Mesodermal cell (in vitro differentiated cells): ENCODE results near the gene TGM5.

Source experiments
- H3K27ac ChIP-seq: 2 replicates; pipeline ENCODE4 v1.7.0; 2013; ENCODE audit warnings: mild to moderate bottlenecking, low read depth, low read length, moderate library complexity; ENCODE audit not compliant: severe bottlenecking
- H3K36me3 ChIP-seq: 2 replicates; pipeline ENCODE4 v1.7.1; 2013; ENCODE audit warnings: mild to moderate bottlenecking, low read length, moderate library complexity; ENCODE audit not compliant: control insufficient read depth, insufficient read depth
- H3K4me1 ChIP-seq: one replicate; pipeline ENCODE4 v1.7.1; 2013; ENCODE audit warnings: mild to moderate bottlenecking, low read length; ENCODE audit not compliant: insufficient read depth, control insufficient read depth, poor library complexity, severe bottlenecking
- H3K4me3 ChIP-seq: 2 replicates; pipeline ENCODE4 v1.7.0; 2013; ENCODE audit warnings: low read length, control low read depth, mild to moderate bottlenecking; ENCODE audit not compliant: insufficient read depth, poor library complexity, severe bottlenecking; ENCODE audit errors: extremely low read depth
- H3K9me3 ChIP-seq: 2 replicates; pipeline ENCODE4 v1.7.1; 2013; ENCODE audit warnings: mild to moderate bottlenecking, low read length, moderate library complexity; ENCODE audit not compliant: control insufficient read depth
- WGBS, 2 experiments: methylation state at CpG; one replicate each; pipeline ENCODE4 v1.1.5; 2013; ENCODE audit warnings: missing lambda C conversion rate in 2 of 2; ENCODE audit not compliant: insufficient coverage in 2 of 2; 5-methylcytosine and 5-hydroxymethylcytosine counted together

The TGM5 gene

GRCh38 chr15:43190178-43190577, 76.5 kb downstream of the TGM5 start:
- Histone ChIP-seq H3K9me3 (no peaks in the 10 kb centered on the region), H3K36me3 (peaks cover 52% of the 10 kb centered on the region), H3K27ac (no peak overlapping the region), H3K4me1 (peaks cover 9% of the 10 kb centered on the region), H3K4me3 (no peak overlapping the region)
- no CpG with 5 or more reads among the region's 1 CpG for WGBS, 2 experiments

GRCh38 chr15:43189296-43189695, 77.4 kb downstream of the TGM5 start:
- H3K9me3 ChIP-seq, result no peaks in the 10 kb centered on the region
- 75 to 86% methylated on average over 1 of the region's 2 CpGs for WGBS, 2 experiments
- H3K36me3 ChIP-seq, result peaks cover 44% of the 10 kb centered on the region
- H3K4me3 ChIP-seq, result no peak overlapping the region
- H3K27ac ChIP-seq, result no peak overlapping the region
- H3K4me1 ChIP-seq, result peaks cover 11% of the 10 kb centered on the region

DNA sequence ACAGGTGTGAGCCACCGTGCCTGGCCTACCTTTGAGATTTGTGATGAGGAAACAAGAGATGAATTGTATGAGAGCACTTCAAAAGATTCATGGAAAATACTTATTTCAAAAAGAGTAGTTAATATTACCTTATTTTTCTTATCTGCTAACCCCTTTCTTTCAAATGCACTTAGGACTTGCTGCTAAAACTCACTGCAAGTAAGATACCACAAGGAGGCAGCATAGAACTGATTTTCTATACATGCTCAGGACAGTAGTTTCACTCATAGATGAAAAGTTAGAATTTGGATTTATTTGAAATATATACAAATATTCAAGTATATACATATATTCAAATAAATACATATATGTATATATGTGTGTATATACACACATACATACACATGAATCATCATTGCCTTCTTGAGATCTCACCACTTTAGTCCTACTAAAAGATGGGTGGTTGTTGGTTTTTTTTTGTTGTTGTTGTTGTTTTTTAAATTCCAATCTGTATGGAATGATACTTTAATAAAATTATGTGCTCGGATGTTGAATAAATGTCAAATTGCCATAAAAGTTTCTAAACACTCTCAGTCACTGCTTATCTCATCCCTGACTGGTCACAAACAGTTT, 79.1 kb downstream of the TGM5 start:
- H3K36me3 ChIP-seq, result peaks cover 33% of the 10 kb centered on the region
- no peak overlapping the region for H3K27ac ChIP-seq
- H3K4me1 ChIP-seq, result peaks cover 11% of the 10 kb centered on the region
- no peaks in the 10 kb centered on the region for H3K9me3 ChIP-seq
- WGBS, 2 experiments, result 71% methylated on average over 1 of the region's 2 CpGs; no CpG with 5 or more reads in 1 of the 2 experiments
- no peak overlapping the region for H3K4me3 ChIP-seq

DNA sequence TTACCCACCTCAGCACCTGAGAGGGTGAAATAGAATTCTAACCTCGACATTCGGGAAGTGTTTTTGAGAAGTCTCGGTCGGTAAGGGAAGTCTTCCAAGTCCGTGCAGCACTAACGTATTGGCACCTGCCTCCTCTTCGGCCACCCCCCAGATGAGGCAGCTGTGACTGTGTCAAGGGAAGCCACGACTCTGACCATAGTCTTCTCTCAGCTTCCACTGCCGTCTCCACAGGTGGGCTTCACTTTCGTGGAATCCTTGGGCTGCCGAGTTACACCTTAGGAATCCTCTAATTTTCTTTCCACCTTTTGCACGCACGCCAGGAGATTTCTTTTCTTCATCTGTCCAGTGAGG, 80.8 kb downstream of the TGM5 start:
- peaks cover 11% of the 10 kb centered on the region for H3K4me1 ChIP-seq
- no peaks in the 10 kb centered on the region for H3K9me3 ChIP-seq
- no peak overlapping the region for H3K27ac ChIP-seq
- H3K36me3 ChIP-seq, result peaks cover 20% of the 10 kb centered on the region
- 2 to 11% methylated on average over 10 to 11 of the region's 13 CpGs for WGBS, 2 experiments
- peak overlapping the region; percentile 79 for H3K4me3 ChIP-seq

- H3K36me3 ChIP-seq, result peaks cover 14% of the 10 kb centered on the region
- peaks cover 11% of the 10 kb centered on the region for H3K4me1 ChIP-seq
- H3K4me3 ChIP-seq, result peak within 1 kb of the TSS; percentile 79
- WGBS, 2 experiments, result 0 to 1% methylated on average over 37 to 57 of the region's 69 CpGs
- H3K27ac ChIP-seq, result peak within 1 kb of the TSS; percentile 85
- no peaks in the 10 kb centered on the region for H3K9me3 ChIP-seq
Observed at GRCh38 chr15:43185157-43186002, 81.3 kb downstream of the TGM5 start, which contains the start of gene CCNDBP1. CCNDBP1 (plus strand) TSS chr15:43185403; CDS start chr15:43185499, 96 bp downstream.

DNA sequence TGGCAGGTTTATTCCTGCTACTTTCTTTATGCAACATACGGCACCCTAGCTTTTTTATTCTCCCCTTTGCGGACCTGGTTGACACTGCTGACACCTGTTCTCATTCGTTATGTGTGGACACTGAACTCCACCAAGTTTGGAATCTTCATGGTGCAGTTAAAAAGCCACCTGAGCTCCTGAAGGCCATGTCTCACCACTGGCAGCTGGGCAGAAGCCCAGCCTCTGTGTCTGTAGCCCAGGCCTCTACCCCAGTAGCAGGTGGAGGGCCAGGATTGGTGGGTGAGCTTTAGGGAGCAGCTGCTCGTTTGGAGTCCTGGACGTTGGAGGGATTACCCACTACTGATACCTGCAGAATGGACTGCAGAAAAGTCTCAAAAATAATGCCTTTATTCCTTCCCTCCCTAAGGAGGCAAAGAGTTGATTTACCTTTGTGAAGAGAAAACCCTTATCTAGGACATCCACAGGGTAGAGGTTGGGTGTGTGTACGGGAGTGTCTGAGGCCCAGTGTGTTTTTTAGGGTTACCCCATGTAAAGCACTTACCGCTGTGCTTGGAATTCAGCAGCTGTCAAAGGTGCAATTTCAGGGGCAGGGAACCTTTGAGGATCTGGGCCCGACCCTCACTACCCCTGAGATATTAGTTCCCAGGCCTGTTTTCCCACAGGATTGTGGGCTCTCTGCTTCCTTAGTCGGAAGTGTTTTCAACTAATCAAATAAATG, 82.2 kb downstream of the TGM5 start:
- Histone ChIP-seq H3K4me3 (peak overlapping the region; percentile 79), H3K36me3 (peaks cover 6% of the 10 kb centered on the region), H3K27ac (no peak overlapping the region), H3K9me3 (no peaks in the 10 kb centered on the region), H3K4me1 (peaks cover 11% of the 10 kb centered on the region)
- WGBS, 2 experiments, result 59 to 77% methylated on average over 6 to 7 of the region's 9 CpGs

DNA sequence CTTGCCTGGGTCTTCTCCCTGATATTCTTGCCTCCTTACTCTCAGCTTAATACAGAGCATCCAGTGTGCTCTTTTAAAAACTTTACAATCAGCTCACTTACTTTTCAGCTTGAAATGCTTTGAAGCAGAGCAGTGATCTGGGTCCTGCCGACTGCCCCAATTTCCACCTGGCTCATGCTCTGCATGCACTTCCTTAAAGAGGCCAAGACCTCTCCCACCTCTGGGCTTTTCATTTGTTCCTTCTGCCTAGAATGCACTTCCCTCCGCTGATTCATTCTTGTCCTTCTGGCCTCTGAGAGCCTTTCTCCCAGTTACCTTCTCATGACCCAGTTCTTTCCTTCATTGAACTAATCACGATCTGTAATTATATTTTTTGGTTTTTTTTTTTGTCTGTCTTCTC, 83.5 kb downstream of the TGM5 start:
- H3K27ac ChIP-seq, result no peak overlapping the region
- WGBS, 2 experiments, result 67 to 100% methylated on average over 1 to 2 of the region's 3 CpGs
- H3K9me3 ChIP-seq, result no peaks in the 10 kb centered on the region

More for the DNA sequence above, 83.5 kb downstream of the TGM5 start:
- peaks cover 11% of the 10 kb centered on the region for H3K4me1 ChIP-seq
- H3K4me3 ChIP-seq, result no peak overlapping the region
- no peaks in the 10 kb centered on the region for H3K36me3 ChIP-seq
